A549 (cell line): ENCODE data around the gene FXYD2. TPM values are rescaled to one million over a fixed set of nuclear protein-coding genes. Genes with fewer than 3 reads are reported as not detected.
"Not testable (repeated sequence)": the region's sequence is repeated elsewhere in the genome, so short reads cannot be mapped to it uniquely, and the experiment has no call there.

ENCODE experiments used
- ATAC-seq, 2 experiments: fragments of 200-7000 bp in 1 of 2; fragments of >200 bp in 1 of 2; cut with Nextera tagmentation in 1 of 2; cut with Tn5 transposase in 1 of 2; 3 replicates each; pipeline versions ENCODE4 v1.8.0 to v1.9.1; 2018 to 2020; ENCODE audit warnings: mild to moderate bottlenecking in 1 of 2, moderate library complexity in 1 of 2
- CTCF ChIA-PET: fragments of 300-600 bp; sonication (Branson Sonifier 250); formaldehyde crosslinking; extraction: SDS; loops from one replicate; lab custom pipeline; 2021; ENCODE audit warnings: antibody characterized with exemption, inconsistent platforms; lab: Yijun Ruan, JAX
- POLR2A ChIA-PET: fragments of 350-600 bp; formaldehyde crosslinking; extraction: SDS; loops from one replicate; lab custom pipeline; 2021; ENCODE audit warnings: antibody characterized with exemption, inconsistent platforms; lab: Yijun Ruan, JAX
- DNase-seq, 2 experiments: peaks; one replicate each; pipeline versions ENCODE4 v3.0.0 to v3.0.0-alpha.2; 2011 to 2016; ENCODE audit warnings: low read depth in 1 of 2, low spot score in 1 of 2
- FAIRE-seq: peaks from 2 replicates; lab custom pipeline; 2011; peaks lifted over from hg19 to GRCh38; lab: Jason Lieb, UNC
- H3K27ac ChIP-seq, 2 experiments: fragments of >200 bp; sonication (Bioruptor Twin); formaldehyde crosslinking; 3 replicates each; pipeline ENCODE4 v1.5.1; 2016 to 2017
- H3K4me1 ChIP-seq: fragments of >200 bp; sonication (Bioruptor Twin); formaldehyde crosslinking; 3 replicates; pipeline ENCODE4 v1.6.1; 2016
- H3K4me2 ChIP-seq: fragments of >200 bp; sonication (Bioruptor Twin); formaldehyde crosslinking; 3 replicates; pipeline ENCODE4 v1.6.1; 2016
- H3K4me3 ChIP-seq: fragments of >200 bp; sonication (Bioruptor Twin); formaldehyde crosslinking; 3 replicates; pipeline ENCODE4 v1.5.1; 2016
- H3K9me3 ChIP-seq: fragments of >200 bp; sonication (Bioruptor Twin); formaldehyde crosslinking; 3 replicates; pipeline ENCODE4 v1.6.1; 2016
- ATOH8 ChIP-seq: fragments of 250-450 bp; sonication (Bioruptor Pico); IDR thresholded peaks from 2 replicates; pipeline ENCODE4 v1.5.0; 2020; ENCODE audit warnings: low read depth, mild to moderate bottlenecking, moderate library complexity
- CBX2 ChIP-seq: fragments of 200-600 bp; sonication (generic); IDR thresholded peaks from 2 replicates; pipeline ENCODE4 v1.6.1; 2016; ENCODE audit warnings: low read depth, mild to moderate bottlenecking, borderline replicate concordance
- CBX8 ChIP-seq: fragments of 200-600 bp; sonication (generic); IDR thresholded peaks from 2 replicates; pipeline ENCODE4 v1.6.1; 2016
- CEBPB ChIP-seq, 2 experiments: fragments of >200 bp in 1 of 2; sonication (Bioruptor Twin) in 1 of 2; formaldehyde crosslinking in 1 of 2; IDR thresholded peaks; 2 replicates each; pipeline ENCODE4 v1.6.1; 2012 to 2016
- CHD2 ChIP-seq: fragments of 150-350 bp; IDR thresholded peaks from 2 replicates; pipeline ENCODE4 v1.6.1; 2014; ENCODE audit warnings: low read length; ENCODE audit not compliant: partially characterized antibody
- CHD4 ChIP-seq: fragments of 200-600 bp; sonication (generic); IDR thresholded peaks from 2 replicates; pipeline ENCODE4 v1.6.1; 2016; ENCODE audit warnings: antibody characterized with exemption, mild to moderate bottlenecking, borderline replicate concordance
- EHF ChIP-seq: fragments of 250-450 bp; sonication (Bioruptor Pico); IDR thresholded peaks from 2 replicates; pipeline ENCODE4 v1.5.0; 2020; ENCODE audit warnings: mild to moderate bottlenecking
- GATA3 ChIP-seq: IDR thresholded peaks from 2 replicates; pipeline ENCODE4 v1.6.1; 2012; ENCODE audit warnings: borderline replicate concordance
- HES2 ChIP-seq: fragments of >200 bp; sonication (Bioruptor Twin); formaldehyde crosslinking; IDR thresholded peaks from 2 replicates; pipeline ENCODE4 v1.6.1; 2016
- HOXB13 ChIP-seq: fragments of 250-450 bp; sonication (Bioruptor Pico); IDR thresholded peaks from 2 replicates; pipeline ENCODE4 v1.5.0; 2020; ENCODE audit warnings: low read depth, mild to moderate bottlenecking, moderate library complexity
- JUN ChIP-seq, 2 experiments: fragments of >200 bp; sonication (Bioruptor Twin); formaldehyde crosslinking; IDR thresholded peaks; 2 replicates in 1 of 2; 3 replicates in 1 of 2; pipeline ENCODE4 v1.6.1; 2016 to 2017
- JUNB ChIP-seq: fragments of >200 bp; sonication (Bioruptor Twin); formaldehyde crosslinking; IDR thresholded peaks from 2 replicates; pipeline ENCODE4 v1.6.1; 2016
- KDM1A ChIP-seq: fragments of 200-600 bp; sonication (generic); IDR thresholded peaks from 2 replicates; pipeline ENCODE4 v1.6.1; 2016; ENCODE audit warnings: low read depth, mild to moderate bottlenecking
- MAX ChIP-seq: IDR thresholded peaks from 2 replicates; pipeline ENCODE4 v1.6.1; 2012
- MAZ ChIP-seq: fragments of 150-350 bp; IDR thresholded peaks from 2 replicates; pipeline ENCODE4 v1.6.1; 2014; ENCODE audit warnings: antibody characterized with exemption, low read depth, low read length, borderline replicate concordance
- NFE2L2 ChIP-seq: fragments of 150-350 bp; conservative IDR thresholded peaks from 2 replicates; pipeline ENCODE4 v1.6.1; 2014; ENCODE audit warnings: low read length
- POLR2A ChIP-seq: IDR thresholded peaks from 2 replicates; pipeline ENCODE4 v1.6.1; 2012; ENCODE audit warnings: mild to moderate bottlenecking, low read length
- RAD21 ChIP-seq, 2 experiments: fragments of >200 bp in 1 of 2; sonication (Bioruptor Twin) in 1 of 2; formaldehyde crosslinking in 1 of 2; IDR thresholded peaks in 1 of 2; conservative IDR thresholded peaks in 1 of 2; 2 replicates in 1 of 2; 3 replicates in 1 of 2; pipeline ENCODE4 v1.6.1; 2012 to 2018; ENCODE audit warnings: inconsistent platforms in 1 of 2
- RCOR1 ChIP-seq: fragments of 150-350 bp; IDR thresholded peaks from 2 replicates; pipeline ENCODE4 v1.6.1; 2014; ENCODE audit warnings: antibody characterized with exemption, low read length, low read depth
- SMC3 ChIP-seq: fragments of >200 bp; sonication (Bioruptor Twin); formaldehyde crosslinking; IDR thresholded peaks from 3 replicates; pipeline ENCODE4 v1.6.1; 2018; ENCODE audit warnings: inconsistent platforms
- TFCP2L1 ChIP-seq: fragments of 250-450 bp; sonication (Bioruptor Pico); IDR thresholded peaks from 2 replicates; pipeline ENCODE4 v1.5.0; 2021; ENCODE audit warnings: mild to moderate bottlenecking
- TP53 ChIP-seq: fragments of 250-450 bp; sonication (Bioruptor Pico); IDR thresholded peaks from 2 replicates; pipeline ENCODE4 v1.5.0; 2021; ENCODE audit warnings: mild to moderate bottlenecking, moderate library complexity
- USF2 ChIP-seq: fragments of 450-650 bp; IDR thresholded peaks from 2 replicates; pipeline ENCODE4 v1.6.1; 2014; ENCODE audit warnings: antibody characterized with exemption
- ZC3H11A ChIP-seq: fragments of 450-650 bp; IDR thresholded peaks from 2 replicates; pipeline ENCODE4 v1.6.1; 2014; ENCODE audit warnings: antibody characterized with exemption, mild to moderate bottlenecking
- ZFP36 ChIP-seq: fragments of 450-650 bp; IDR thresholded peaks from 2 replicates; pipeline ENCODE4 v1.6.1; 2014; ENCODE audit warnings: borderline replicate concordance; ENCODE audit not compliant: partially characterized antibody
- ZNF302 ChIP-seq: fragments of 250-450 bp; sonication (Bioruptor Pico); IDR thresholded peaks from 2 replicates; pipeline ENCODE4 v1.9.0; 2021; ENCODE audit warnings: inconsistent platforms, mild to moderate bottlenecking, moderate library complexity
- ZSCAN20 ChIP-seq: fragments of 250-450 bp; sonication (Bioruptor Pico); IDR thresholded peaks from 2 replicates; pipeline ENCODE4 v1.8.0; 2022; ENCODE audit warnings: mild to moderate bottlenecking, moderate library complexity
- WGBS: methylation state at CpG from one replicate; pipeline ENCODE4 v1.1.6; 2017; ENCODE audit errors: missing lambda C conversion rate; 5-methylcytosine and 5-hydroxymethylcytosine counted together
- polyA plus RNA-seq, 4 experiments: library from polyadenylated mRNA; depleted of rRNA in 3 of 4; stranded (reverse); fragments of >200 nt; fragmentation: RNase III in 1 of 4; extraction: RNeasy Plus Mini Kit Qiagen cat#74134 plus additional on column Dnase treatment in 1 of 4; gene quantifications; 2 replicates in 3 of 4; 3 replicates in 1 of 4; pipeline ENCODE4 v1.2.3, GENCODE V29; 2011 to 2017

Gene FXYD2
- polyA plus RNA-seq, 2 of the 4 experiments (the other 2 are of a cell fraction): 25.9 to 55.6 TPM

GRCh38 chr11:117868088-117868487 lies 43.5 kb upstream of the FXYD2 start:
- no peak overlapping the region for H3K27ac ChIP-seq
- DNase-seq (no peak), ATAC-seq (no peak), FAIRE-seq (no peak)
- 64% methylated on average over 11 of the region's 11 CpGs for WGBS
- ChIA-PET POLR2A (no interaction called here), CTCF (no interaction called here)
- no peak overlapping the region for H3K4me3 ChIP-seq
- H3K4me2 ChIP-seq: no peak overlapping the region
- no peaks in the 10 kb centered on the region for H3K4me1 ChIP-seq
- H3K9me3 ChIP-seq: no peaks in the 10 kb centered on the region
- TF ChIP-seq GATA3: no peak
- no peak for TF ChIP-seq ZNF302
- no peak for TF ChIP-seq HES2
- TF ChIP-seq SMC3: no peak
- no peak for TF ChIP-seq TFCP2L1
- no peak for TF ChIP-seq CBX8
- TF ChIP-seq CEBPB (IDR thresholded peaks at IDR 0.05): no peak
- no peak for TF ChIP-seq JUN (IDR thresholded peaks at IDR 0.05)
- TF ChIP-seq HOXB13 (CRISPR knock-in tag): no peak
- TF ChIP-seq TP53 (CRISPR knock-in tag): no peak
- no peak for TF ChIP-seq RCOR1

GRCh38 chr11:117866526-117866925 lies 42.0 kb upstream of the FXYD2 start:
- H3K4me2 ChIP-seq: no peak overlapping the region
- FAIRE-seq: no peak
- no peaks in the 10 kb centered on the region for H3K9me3 ChIP-seq
- no peaks in the 10 kb centered on the region for H3K4me1 ChIP-seq
- 0 out of 6 replicates have a peak, but pooled peaks of 1 of the 2 experiments have one; percentile 34 for ATAC-seq
- DNase-seq: no peak
- ChIA-PET CTCF (interaction anchor here (0.8 kb wide), 1 partner anchor 80 kb away, joined by 3 read pairs; no protein-coding TSS in a partner anchor), POLR2A (no interaction called here)
- TF ChIP-seq JUN (IDR thresholded peaks at IDR 0.05) (no peak), ZC3H11A (no peak)
- no peak overlapping the region for H3K27ac ChIP-seq
- WGBS: 34% methylated on average over 4 of the region's 5 CpGs
- no peak overlapping the region for H3K4me3 ChIP-seq

GRCh38 chr11:117865546-117865945 lies 41.0 kb upstream of the FXYD2 start:
- H3K27ac ChIP-seq, FAIRE-seq, ATAC-seq, H3K4me1 ChIP-seq, H3K4me3 ChIP-seq, H3K9me3 ChIP-seq, DNase-seq, POLR2A ChIA-PET, H3K4me2 ChIP-seq: not testable (repeated sequence)
- 71% methylated on average over 13 of the region's 13 CpGs for WGBS
- CTCF ChIA-PET: interaction anchor here (0.7 to 2.4 kb wide), 2 partner anchors 45 to 81 kb away, joined by 3 to 11 read pairs; no protein-coding TSS in a partner anchor

GRCh38 chr11:117863383-117863782 lies 38.8 kb upstream of the FXYD2 start:
- CTCF ChIA-PET: interaction anchor here (2.4 to 3.2 kb wide), 2 partner anchors 84 kb away, joined by 11 to 14 read pairs; no protein-coding TSS in a partner anchor
- no peak overlapping the region for H3K4me2 ChIP-seq

More at GRCh38 chr11:117863383-117863782, 38.8 kb upstream of the FXYD2 start:
- no peak for TF ChIP-seq CHD4
- TF ChIP-seq CBX2: no peak
- no peak for TF ChIP-seq GATA3
- no peak for TF ChIP-seq ZC3H11A
- no peak for TF ChIP-seq MAX
- no peak for TF ChIP-seq RAD21 (conservative IDR thresholded peaks at IDR 0.05 in 1 of 2, IDR thresholded peaks at IDR 0.05 in 1 of 2)
- no peak for TF ChIP-seq ZNF302
- TF ChIP-seq MAZ: no peak
- no peak for TF ChIP-seq KDM1A
- no peak for TF ChIP-seq NFE2L2
- TF ChIP-seq EHF (CRISPR knock-in tag): no peak
- TF ChIP-seq HES2: no peak
- TF ChIP-seq ZFP36: no peak
- TF ChIP-seq HOXB13 (CRISPR knock-in tag): no peak
- no peak for TF ChIP-seq JUNB
- no peak for TF ChIP-seq CHD2
- TF ChIP-seq USF2: no peak
- no peak for TF ChIP-seq POLR2A
- no peak for TF ChIP-seq ATOH8 (CRISPR knock-in tag)
- TF ChIP-seq ZSCAN20: no peak
- FAIRE-seq (no peak), ATAC-seq (no peak), DNase-seq (no peak)
- POLR2A ChIA-PET: no interaction called here
- Histone ChIP-seq H3K4me3 (no peak overlapping the region), H3K9me3 (no peaks in the 10 kb centered on the region), H3K4me1 (no peaks in the 10 kb centered on the region), H3K27ac (no peak overlapping the region)
- WGBS: 90% methylated on average over 1 of the region's 1 CpG
